ENCODE data around the gene ACYP2.
"Not testable (repeated sequence)": the region's sequence is repeated elsewhere in the genome, so short reads cannot be mapped to it uniquely, and the experiment has no call there.

The ACYP2 gene

DNA sequence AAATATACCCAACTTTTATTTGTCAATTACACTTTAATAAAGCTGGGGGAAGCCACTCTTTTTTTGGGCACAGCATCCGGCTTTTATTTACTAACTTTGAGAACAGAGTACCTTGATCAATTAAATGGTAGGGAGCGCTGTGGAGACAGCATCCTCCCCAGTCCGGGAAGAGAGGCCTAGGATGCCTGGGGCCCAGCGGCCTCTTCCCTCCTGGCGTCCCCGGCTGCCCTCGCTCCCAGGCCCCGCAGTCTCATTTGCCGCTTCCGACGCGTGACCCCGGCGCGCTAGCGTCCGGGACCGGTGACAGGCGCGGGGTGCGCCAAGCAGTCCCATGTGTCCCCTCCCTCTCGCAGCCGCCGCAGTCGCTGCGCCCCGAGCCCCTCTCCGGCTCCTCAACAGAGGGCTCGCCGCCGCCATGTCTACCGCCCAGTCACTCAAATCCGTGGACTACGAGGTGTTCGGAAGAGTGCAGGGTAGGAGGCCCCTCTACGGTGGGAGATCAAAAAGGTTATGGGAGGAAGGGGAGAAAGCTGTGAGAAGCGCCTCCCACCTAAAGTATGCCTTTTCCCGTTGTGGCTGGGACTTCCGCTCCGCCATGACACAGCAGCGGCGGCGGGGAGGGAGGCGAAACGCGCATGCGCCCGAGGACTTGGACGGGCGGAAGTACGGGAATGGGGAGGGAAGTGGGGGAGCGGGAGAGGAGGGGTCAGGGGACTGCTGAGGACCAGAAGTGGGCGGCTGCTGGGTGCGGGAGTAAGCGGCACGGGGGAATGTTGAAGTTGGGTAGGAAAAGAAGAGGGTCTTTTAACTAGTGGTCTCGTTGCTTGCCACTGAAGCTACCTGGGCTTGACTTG, at the start of gene ACYP2:
ACYP2 (plus strand) TSS at position 332 of the 854 bp plus-strand sequence.
- DNase-seq = peak; percentile 87

DNA sequence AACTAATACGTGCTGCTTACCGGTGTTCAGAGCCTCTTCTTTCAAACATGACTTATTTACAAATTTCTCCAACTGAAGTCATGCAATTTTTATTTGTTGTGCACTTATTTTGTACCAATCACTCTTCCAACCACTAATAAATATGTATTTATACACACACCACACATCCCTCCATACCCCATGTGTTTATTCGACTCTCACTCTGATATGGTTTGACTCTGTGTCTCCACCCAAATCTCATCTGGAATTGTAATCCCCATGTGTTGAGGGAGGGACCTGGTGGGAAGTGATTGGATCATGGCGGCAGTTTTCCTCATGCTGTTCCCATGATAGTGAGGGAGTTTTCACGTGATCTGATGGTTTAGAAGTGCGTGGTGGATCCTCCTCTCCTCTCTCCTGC, 49.5 kb upstream of the ACYP2 start:
- DNase-seq = no peak

DNA sequence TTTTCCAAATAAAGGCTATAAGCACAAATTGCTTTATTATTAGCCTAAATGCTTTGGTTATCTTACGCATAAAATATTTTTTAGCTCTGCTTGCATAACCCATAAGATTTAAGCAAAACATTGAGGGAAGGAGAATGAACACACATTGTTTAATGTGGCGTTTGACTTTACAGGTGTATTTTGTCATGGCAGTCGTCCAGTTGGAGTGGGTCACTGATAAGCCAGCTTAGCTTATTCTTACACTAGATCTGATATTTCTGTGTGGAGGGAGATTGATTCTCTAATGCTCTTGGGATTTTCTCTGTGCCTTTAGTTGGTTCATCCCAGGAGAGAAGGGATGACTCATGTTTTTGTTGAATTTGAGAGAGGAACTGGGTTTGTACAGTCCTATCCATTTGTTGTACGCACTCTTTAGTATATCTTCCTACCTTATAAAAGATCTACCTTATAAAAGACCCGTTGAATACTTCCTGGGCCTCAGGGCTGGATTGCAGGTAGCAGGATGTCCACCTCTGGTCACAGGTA, 47.5 kb upstream of the ACYP2 start:
- no peak for DNase-seq

GRCh38 chr2:54072483-54072882, 42.9 kb upstream of the ACYP2 start:
- DNase-seq = not testable (repeated sequence)

GRCh38 chr2:54073796-54074195, 41.6 kb upstream of the ACYP2 start:
- no peak for DNase-seq

- DNase-seq = no peak
Measured at GRCh38 chr2:54074606-54075341, 40.6 kb upstream of the ACYP2 start.

DNA sequence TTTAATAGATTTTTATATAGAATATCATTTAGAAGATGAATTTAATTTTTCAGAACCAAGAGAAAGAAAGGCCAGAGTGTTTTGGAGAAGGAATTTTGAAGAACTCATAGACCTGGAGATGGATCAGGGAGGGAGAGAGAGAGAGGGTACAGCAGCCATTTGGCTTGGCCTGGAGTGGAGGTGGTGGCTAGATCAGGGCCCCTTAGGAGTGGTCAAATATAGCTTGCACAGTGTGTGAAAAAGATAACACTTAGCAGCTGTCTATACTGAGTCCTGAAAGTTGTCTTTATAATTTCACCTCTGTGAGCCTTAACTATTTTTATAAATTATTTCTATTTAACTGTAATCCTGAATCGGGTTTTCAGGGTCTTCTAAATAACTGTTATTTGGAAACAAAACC, 38.8 kb upstream of the ACYP2 start:
- DNase-seq = no peak

DNA sequence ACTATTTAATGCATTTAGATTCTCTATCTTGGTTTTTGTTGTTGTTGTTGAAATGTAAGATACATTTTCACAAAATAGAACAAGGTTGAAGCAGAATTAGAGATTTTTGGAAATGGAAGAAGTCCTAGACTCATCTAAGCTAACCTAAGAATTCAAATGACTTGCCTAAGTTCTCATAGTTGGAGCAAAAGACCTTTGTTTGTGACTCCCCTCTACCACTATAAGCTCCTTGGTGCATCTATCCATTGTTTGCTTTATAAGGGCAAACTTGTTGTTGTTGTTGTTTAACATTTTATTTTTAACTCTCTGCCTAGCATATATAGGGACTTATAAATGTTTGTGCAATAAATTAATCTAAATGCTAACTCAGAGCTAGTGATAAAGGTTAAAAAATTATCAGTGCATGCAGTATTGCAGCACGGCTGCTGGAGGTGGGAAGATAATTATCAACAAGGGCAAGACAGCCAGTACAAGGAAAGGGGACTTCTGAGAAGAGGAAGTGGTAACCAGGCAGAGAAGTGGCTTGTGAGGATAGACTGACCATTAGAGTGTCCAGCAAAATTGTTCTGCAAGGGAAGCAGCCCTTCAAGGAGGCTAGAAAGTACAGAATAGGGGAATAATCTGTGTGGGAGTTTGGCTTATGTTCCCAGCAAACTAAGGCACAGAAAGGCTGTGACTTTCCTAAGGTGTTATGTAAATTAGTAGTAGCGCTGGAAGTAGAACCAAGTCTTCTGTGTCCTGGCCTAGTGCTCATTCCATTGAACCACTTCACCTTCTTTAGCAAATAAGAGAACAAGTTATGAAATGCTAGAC, 38.1 kb upstream of the ACYP2 start:
- no peak for DNase-seq

- no peak for DNase-seq
Measured at GRCh38 chr2:54079331-54079730, 36.1 kb upstream of the ACYP2 start.

DNA sequence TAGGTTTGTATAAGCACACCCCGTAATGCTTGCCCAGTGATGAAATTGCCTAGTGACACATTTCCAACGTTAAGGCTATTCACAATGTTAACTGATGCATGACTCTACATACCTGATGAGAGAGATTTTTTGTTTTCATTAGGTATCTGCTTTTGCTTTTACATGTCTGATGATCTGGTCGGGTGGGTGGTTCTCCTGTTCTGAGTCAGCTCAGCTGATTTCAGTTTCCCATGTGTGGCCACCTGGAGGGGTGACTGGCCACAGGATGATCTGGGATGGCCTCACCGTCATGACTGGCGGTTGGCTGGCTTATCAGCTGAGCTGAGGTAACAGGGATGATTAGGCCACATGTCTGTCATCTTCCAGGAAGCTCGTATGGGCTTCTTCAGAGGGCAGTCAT, 33.8 kb upstream of the ACYP2 start:
- no peak for DNase-seq

DNA sequence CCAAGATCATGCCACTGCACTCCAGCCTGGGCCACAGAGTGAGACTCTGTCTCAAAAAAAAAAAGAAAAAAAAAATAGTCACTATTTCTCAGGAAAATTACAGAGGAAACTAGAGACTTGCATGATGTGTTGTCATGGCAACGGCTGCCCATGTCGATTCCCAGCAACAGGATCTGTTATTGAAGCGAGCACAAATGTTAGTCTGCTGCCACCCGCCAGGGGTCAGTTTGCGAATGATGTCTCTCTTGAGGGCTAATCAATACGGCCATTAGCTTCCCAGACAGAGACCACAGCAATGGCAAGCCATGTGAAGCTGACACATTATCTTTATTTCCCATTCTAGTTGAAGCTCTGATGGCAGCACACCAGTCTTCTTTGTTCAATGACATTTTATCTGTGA, 32.4 kb upstream of the ACYP2 start:
- DNase-seq = no peak

GRCh38 chr2:54083445-54083844, 32.0 kb upstream of the ACYP2 start:
- no peak for DNase-seq

DNA sequence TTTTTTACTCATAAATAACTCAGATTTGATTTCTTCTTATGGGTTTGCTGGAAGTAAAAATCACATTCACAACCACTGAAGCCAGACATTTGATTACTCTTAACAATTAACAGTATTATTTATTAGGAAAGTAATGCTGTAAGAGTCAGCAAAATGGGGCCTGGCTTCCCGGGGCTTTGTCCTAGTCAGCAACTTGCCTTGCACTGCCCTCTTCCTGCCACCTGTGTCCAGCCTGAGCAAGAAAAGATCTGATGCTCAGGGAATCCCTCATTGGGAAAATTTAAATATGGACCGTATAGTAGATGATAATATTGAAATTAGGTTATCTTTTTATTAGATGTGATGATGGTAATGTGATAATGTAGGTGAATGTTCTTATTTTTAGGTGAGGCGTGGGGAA, 30.8 kb upstream of the ACYP2 start:
- DNase-seq = no peak

DNA sequence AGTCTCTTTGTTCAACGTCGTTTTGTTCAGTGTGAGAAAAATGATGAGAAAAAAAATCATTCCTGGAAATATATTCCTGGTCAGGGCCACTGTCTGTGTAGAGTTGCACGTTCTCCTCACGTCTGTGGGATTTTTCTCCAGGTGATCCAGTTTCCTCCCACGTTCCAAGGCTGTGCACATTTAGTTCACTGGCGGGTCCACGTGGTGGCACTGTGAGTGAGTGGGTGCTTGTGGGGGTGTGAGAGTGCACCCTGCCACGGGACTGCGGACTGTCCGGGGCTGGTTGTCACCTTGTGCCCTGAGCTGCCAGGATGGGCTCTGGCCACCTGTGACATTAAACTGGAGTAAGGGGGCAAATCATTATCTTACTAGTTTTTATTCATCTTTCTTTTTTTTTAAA, 30.3 kb upstream of the ACYP2 start:
- DNase-seq = no peak

GRCh38 chr2:54086157-54086556, 29.3 kb upstream of the ACYP2 start:
- DNase-seq = no peak

- DNase-seq = no peak
Measured at GRCh38 chr2:54088191-54088634, 27.2 kb upstream of the ACYP2 start.

- no peak for DNase-seq
Measured at GRCh38 chr2:54088719-54089118, 26.7 kb upstream of the ACYP2 start.

GRCh38 chr2:54090521-54091117, 24.8 kb upstream of the ACYP2 start:
- DNase-seq = no peak

DNA sequence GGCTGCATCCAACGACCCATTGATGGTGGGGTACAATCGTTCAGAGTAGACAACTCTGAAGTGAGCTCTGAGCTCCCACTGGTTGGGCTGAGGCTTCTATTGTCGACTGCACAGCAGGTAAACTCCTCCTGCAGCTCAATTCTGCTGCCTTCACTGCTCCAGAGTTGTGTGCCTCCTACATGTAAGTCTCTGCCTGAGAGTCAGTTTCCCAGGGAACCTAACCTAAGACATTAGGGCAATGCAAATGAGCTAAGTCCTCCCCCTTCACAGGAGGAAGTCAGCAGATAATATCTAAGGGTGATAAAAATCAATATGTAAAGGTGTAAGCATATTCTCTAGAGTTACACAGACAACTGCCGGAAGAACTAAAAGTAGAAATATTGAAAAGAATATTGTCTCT, 22.5 kb upstream of the ACYP2 start:
- DNase-seq = peak; percentile 6

DNA sequence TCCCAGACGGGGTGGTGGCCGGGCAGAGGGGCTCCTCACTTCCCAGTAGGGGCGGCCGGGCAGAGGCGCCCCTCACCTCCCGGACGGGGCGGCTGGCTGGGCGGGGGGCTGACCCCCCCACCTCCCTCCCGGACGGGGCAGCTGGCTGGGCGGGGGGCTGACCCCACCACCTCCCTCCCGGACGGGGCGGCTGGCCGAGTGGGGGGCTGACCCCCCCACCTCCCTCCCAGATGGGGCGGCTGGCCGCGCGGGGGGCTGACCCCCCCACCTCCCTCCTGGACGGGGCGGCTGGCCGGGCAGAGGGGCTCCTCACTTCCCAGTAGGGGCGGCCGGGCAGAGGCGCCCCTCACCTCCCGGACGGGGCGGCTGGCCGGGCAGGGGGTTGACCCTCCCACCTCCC, 20.0 kb upstream of the ACYP2 start:
- DNase-seq = not testable (repeated sequence)

- DNase-seq = not testable (repeated sequence)
Measured at GRCh38 chr2:54096141-54096540, 19.3 kb upstream of the ACYP2 start.

- no peak for DNase-seq
Measured at GRCh38 chr2:54097124-54097523, 18.3 kb upstream of the ACYP2 start.

GRCh38 chr2:54099370-54099769, 16.0 kb upstream of the ACYP2 start:
- no peak for DNase-seq
